Caco-2 (cell line): Measurements from ENCODE around the gene NHEJ1. TPM values are rescaled to one million over a fixed set of nuclear protein-coding genes. Genes with fewer than 3 reads are reported as not detected.

Experiments
- BruUV-seq: library from RNA; stranded (reverse); fragments of 400-500 nt; replicated peaks from 2 replicates; lab custom pipeline; 2021; lab: Mats Ljungman, UMichigan
- CTCF ChIA-PET: fragments of 300-600 bp; sonication (Branson Sonifier 250); formaldehyde crosslinking; loops from one replicate; lab custom pipeline; 2022; ENCODE audit warnings: antibody characterized with exemption; lab: Charles Lee
- POLR2A ChIA-PET: fragments of 300-600 bp; sonication (Branson Sonifier 250); formaldehyde crosslinking; loops from one replicate; lab custom pipeline; 2022; ENCODE audit warnings: antibody characterized with exemption; lab: Charles Lee
- DNase-seq, 2 experiments: peaks; one replicate each; pipeline versions ENCODE4 v3.0.0 to v3.0.0-alpha.2; 2020 to 2022
- H3K27me3 ChIP-seq: replicated peaks from 2 replicates; pipeline ENCODE4 v1.6.0; 2011; ENCODE audit warnings: low read length; ENCODE audit not compliant: control insufficient read depth, insufficient read depth
- H3K36me3 ChIP-seq: 2 replicates; pipeline ENCODE4 v1.5.1; 2011; ENCODE audit warnings: low read length; ENCODE audit not compliant: control insufficient read depth, insufficient read depth
- H3K4me1 ChIP-seq: fragments of 250-450 bp; sonication (Bioruptor Pico); 2 replicates; pipeline ENCODE4 v1.5.1; 2020; ENCODE audit warnings: mild to moderate bottlenecking
- H3K4me3 ChIP-seq: 2 replicates; pipeline ENCODE4 v1.5.1; 2011; ENCODE audit warnings: low read depth, mild to moderate bottlenecking, control low read depth, low read length
- H3K9me3 ChIP-seq: fragments of 250-450 bp; sonication (Bioruptor Pico); 2 replicates; pipeline ENCODE4 v1.5.1; 2020; ENCODE audit warnings: mild to moderate bottlenecking, moderate library complexity
- H3K27ac Mint-ChIP-seq: one replicate; pipeline ENCODE4 v1.8.0; 2022; ENCODE audit warnings: mixed read lengths; ENCODE audit not compliant: unreplicated experiment
- H3K27me3 Mint-ChIP-seq: one replicate; pipeline ENCODE4 v1.8.0; 2022; ENCODE audit warnings: mixed read lengths; ENCODE audit not compliant: insufficient read depth, unreplicated experiment
- H3K36me3 Mint-ChIP-seq: one replicate; pipeline ENCODE4 v1.8.0; 2022; ENCODE audit warnings: mild to moderate bottlenecking, mixed read lengths; ENCODE audit not compliant: insufficient read depth, unreplicated experiment
- H3K4me1 Mint-ChIP-seq: one replicate; pipeline ENCODE4 v1.8.0; 2022; ENCODE audit warnings: low read depth, mixed read lengths; ENCODE audit not compliant: unreplicated experiment
- H3K4me3 Mint-ChIP-seq: one replicate; pipeline ENCODE4 v1.8.0; 2022; ENCODE audit warnings: mild to moderate bottlenecking, moderate library complexity, mixed read lengths; ENCODE audit not compliant: unreplicated experiment
- H3K9me3 Mint-ChIP-seq: one replicate; pipeline ENCODE4 v1.8.0; 2022; ENCODE audit warnings: mixed read lengths; ENCODE audit not compliant: unreplicated experiment
- intact Hi-C: fragments of 100-400 bp; cut with micrococcal nuclease; formaldehyde crosslinking; loops from one replicate; pipeline ENCODE4 v1.10.0; 2022; ENCODE audit not compliant: unreplicated experiment
- total RNA-seq: library from RNA; stranded (reverse); gene quantifications from 2 replicates; pipeline ENCODE4 v1.2.3, GENCODE V29; 2022
- TF ChIP-seq, protein P1 (sequence below), 2 experiments: fragments of 200-600 bp in 1 of 2; IDR thresholded peaks; 1 replicate in 1 of 2; 2 replicates in 1 of 2; pipeline versions ENCODE4 v1.5.1 to v1.8.0; 2011 to 2022; ENCODE audit warnings: antibody characterized with exemption in 1 of 2, control low read depth in 1 of 2, inconsistent platforms in 1 of 2, low read depth in 1 of 2, low read length in 1 of 2, mild to moderate bottlenecking in 1 of 2, moderate library complexity in 1 of 2; ENCODE audit not compliant: insufficient read depth in 1 of 2, severe bottlenecking in 1 of 2, unreplicated experiment in 1 of 2

NHEJ1 gene
- total RNA-seq, 1 experiment from 2014 or later, result 29.6 TPM

DNA sequence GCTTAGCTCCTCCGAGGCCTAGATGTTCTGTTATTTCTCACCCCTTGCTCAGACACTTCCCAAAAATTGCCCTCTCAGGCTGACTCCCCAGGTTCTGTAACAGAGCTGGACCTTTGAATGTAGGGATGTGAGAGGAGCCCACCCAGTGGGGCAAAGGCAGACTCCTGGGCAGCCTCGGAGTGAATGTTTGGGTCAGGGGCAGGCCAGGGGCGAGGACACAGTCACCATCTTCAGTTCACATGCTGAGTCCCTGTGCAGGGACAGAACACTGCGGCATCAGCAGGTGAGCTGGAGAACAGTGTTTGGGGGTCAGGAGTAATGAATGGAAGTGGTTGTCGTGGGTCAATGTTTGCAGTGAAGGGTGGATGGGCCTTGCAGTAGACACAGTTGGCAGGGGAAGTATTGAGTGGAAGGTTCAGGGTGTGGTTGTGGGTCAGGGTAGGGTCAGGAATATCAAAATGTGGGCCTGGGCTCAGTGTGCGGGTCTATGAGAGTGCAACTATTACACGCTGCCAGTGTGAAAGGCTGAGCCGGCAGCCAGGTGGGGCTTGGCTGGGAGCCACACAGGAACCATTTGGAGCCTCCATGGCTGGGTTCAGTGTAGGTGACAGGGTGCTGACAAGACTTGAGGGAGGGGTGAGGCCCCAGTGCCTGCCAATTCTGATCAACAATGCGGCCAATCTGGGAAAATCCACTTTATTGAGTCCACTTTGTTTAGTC is 104.3 kb downstream of the NHEJ1 start:
- H3K4me1 Mint-ChIP-seq, result peaks cover 3% of the 10 kb centered on the region
- ChIA-PET POLR2A (no interaction called here), CTCF (interaction anchor here (0.8 to 1.5 kb wide), 4 partner anchors 16 to 239 kb away, joined by 3 read pairs; no protein-coding TSS in a partner anchor)
- peaks cover 40% of the 10 kb centered on the region for H3K36me3 Mint-ChIP-seq
- no peaks in the 10 kb centered on the region for H3K9me3 ChIP-seq
- H3K27ac Mint-ChIP-seq, result no peak overlapping the region
- H3K4me3 Mint-ChIP-seq, result no peak overlapping the region
- intact Hi-C loops, result loop anchor here (5.0 kb wide), 2 partner anchors 54 to 241 kb away; no protein-coding TSS in a partner anchor
- peaks cover 16% of the 10 kb centered on the region for H3K36me3 ChIP-seq
- peaks cover 11% of the 10 kb centered on the region for H3K4me1 ChIP-seq
- BruUV-seq, result no TSS peak
- peaks cover 2% of the 10 kb centered on the region for H3K27me3 Mint-ChIP-seq
- no peaks in the 10 kb centered on the region for H3K27me3 ChIP-seq
- H3K9me3 Mint-ChIP-seq, result no peaks in the 10 kb centered on the region
- no peak for DNase-seq
- H3K4me3 ChIP-seq, result no peak overlapping the region
- TF ChIP-seq, protein P1, sequence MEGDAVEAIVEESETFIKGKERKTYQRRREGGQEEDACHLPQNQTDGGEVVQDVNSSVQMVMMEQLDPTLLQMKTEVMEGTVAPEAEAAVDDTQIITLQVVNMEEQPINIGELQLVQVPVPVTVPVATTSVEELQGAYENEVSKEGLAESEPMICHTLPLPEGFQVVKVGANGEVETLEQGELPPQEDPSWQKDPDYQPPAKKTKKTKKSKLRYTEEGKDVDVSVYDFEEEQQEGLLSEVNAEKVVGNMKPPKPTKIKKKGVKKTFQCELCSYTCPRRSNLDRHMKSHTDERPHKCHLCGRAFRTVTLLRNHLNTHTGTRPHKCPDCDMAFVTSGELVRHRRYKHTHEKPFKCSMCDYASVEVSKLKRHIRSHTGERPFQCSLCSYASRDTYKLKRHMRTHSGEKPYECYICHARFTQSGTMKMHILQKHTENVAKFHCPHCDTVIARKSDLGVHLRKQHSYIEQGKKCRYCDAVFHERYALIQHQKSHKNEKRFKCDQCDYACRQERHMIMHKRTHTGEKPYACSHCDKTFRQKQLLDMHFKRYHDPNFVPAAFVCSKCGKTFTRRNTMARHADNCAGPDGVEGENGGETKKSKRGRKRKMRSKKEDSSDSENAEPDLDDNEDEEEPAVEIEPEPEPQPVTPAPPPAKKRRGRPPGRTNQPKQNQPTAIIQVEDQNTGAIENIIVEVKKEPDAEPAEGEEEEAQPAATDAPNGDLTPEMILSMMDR (IDR thresholded peaks at IDR 0.05; ENCODE audit: insufficient read depth in 1 of 2, low read depth in 1 of 2, low read length in 1 of 2, severe bottlenecking in 1 of 2, unreplicated experiment in 1 of 2), result no peak

DNA sequence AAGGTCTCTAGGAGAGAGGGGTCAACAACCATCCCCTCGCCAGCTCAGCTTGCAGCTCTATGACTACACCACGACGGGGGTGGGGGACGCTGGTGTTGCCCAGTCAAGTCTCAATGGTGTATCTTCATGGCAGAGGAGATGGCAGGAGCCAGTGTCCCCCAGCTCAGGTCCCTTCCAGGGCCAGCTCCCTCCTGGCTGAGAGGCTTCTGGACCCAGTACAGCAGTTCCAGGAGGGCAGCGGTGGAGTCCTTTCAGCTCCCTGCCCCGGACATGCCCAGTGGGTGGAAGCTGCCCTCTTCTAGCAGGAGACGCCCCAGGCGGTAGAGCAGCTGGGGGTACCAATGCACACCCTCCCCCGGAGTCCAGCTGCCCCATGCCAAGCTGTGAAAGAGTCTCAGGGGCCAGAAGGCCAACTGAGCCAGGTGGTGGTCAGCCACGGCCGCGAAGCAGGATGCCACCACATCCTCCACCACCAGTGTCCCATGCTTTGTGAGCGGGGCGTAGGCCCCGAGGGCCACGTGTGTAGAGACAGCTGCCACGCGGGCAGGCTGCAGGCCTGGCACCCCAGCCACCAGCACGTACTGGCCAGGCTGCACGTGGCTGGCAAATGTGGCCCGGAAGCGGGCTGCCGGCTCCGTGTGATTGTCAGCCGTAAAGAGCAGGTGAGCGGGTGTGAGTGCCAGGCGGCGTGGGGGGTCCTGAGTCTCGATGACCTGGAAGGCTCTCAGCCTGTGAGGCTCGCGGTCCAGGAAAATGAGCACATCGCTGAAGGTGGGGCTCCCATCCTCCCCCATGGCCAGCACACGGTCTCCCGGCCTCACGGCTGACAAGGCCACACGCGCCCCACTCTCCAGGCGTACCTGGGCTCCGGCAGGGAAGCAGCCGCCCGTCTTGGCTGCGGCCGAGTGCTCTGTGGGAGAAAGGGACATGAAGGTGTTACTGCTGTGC is 105.4 kb downstream of the NHEJ1 start:
- H3K9me3 Mint-ChIP-seq, result no peaks in the 10 kb centered on the region
- intact Hi-C loops, result loop anchor here (5.0 kb wide), 2 partner anchors 53 to 242 kb away; no protein-coding TSS in a partner anchor
- peaks cover 11% of the 10 kb centered on the region for H3K4me1 ChIP-seq
- no peak overlapping the region for H3K27ac Mint-ChIP-seq
- no peak for DNase-seq
- H3K36me3 Mint-ChIP-seq, result peaks cover 40% of the 10 kb centered on the region
- ChIA-PET CTCF (interaction anchor here (0.5 to 1.6 kb wide), 7 partner anchors 17 to 240 kb away, joined by 3 to 5 read pairs (median 3); no protein-coding TSS in a partner anchor), POLR2A (no interaction called here)
- TF ChIP-seq, protein P1 (IDR thresholded peaks at IDR 0.05; ENCODE audit: insufficient read depth in 1 of 2, low read depth in 1 of 2, low read length in 1 of 2, severe bottlenecking in 1 of 2, unreplicated experiment in 1 of 2), result no peak
- no peaks in the 10 kb centered on the region for H3K27me3 ChIP-seq
- no TSS peak for BruUV-seq
- no peaks in the 10 kb centered on the region for H3K27me3 Mint-ChIP-seq
- H3K4me1 Mint-ChIP-seq, result no peaks in the 10 kb centered on the region
- H3K9me3 ChIP-seq, result no peaks in the 10 kb centered on the region
- H3K4me3 Mint-ChIP-seq, result no peak overlapping the region
- H3K4me3 ChIP-seq, result no peak overlapping the region
- peaks cover 16% of the 10 kb centered on the region for H3K36me3 ChIP-seq

DNA sequence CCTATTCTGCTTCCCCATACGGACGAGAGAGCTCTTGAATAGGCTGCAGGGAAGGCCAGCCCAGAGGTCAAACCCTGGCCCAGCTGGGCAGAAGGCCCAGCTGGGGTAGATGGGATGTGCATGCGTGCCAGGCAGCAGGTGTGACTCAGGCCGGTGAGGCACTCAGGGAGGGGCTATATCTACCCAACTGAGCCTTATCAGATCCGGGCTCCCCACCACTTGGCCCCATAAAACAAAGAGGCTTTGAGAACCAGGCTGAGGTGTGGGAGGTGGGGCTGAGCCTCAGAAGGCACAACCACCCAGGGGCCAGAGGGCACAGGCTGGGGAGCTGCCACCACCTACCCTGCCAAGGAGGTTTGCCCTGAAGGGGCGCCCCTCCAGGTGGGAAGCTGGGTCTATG is 111.3 kb downstream of the NHEJ1 start:
- Mint-ChIP-seq H3K36me3 (peaks cover 9% of the 10 kb centered on the region), H3K4me1 (no peaks in the 10 kb centered on the region), H3K4me3 (no peak overlapping the region), H3K27ac (no peak overlapping the region), H3K27me3 (peaks cover 4% of the 10 kb centered on the region), H3K9me3 (no peaks in the 10 kb centered on the region)
- Histone ChIP-seq H3K4me1 (no peaks in the 10 kb centered on the region), H3K4me3 (no peak overlapping the region), H3K36me3 (no peaks in the 10 kb centered on the region; the same call in 1 of the 2 replicates), H3K9me3 (no peaks in the 10 kb centered on the region), H3K27me3 (no peaks in the 10 kb centered on the region)
- BruUV-seq, result no TSS peak
- DNase-seq, result no peak
- CTCF ChIA-PET, result interaction anchor here (0.8 to 1.7 kb wide), 2 partner anchors 70 to 246 kb away, joined by 4 to 6 read pairs; no protein-coding TSS in a partner anchor
- TF ChIP-seq, protein P1 (IDR thresholded peaks at IDR 0.05; ENCODE audit: insufficient read depth in 1 of 2, low read depth in 1 of 2, low read length in 1 of 2, severe bottlenecking in 1 of 2, unreplicated experiment in 1 of 2), result no peak
- intact Hi-C loops, result no loop called here
- POLR2A ChIA-PET, result interaction anchor here (1.2 kb wide), 1 partner anchor 76 kb away, joined by 3 read pairs; no protein-coding TSS in a partner anchor
